GM18511 (cell line): ENCODE data around the gene PALD1.
"Not testable (repeated sequence)": the region's sequence is repeated elsewhere in the genome, so short reads cannot be mapped to it uniquely, and the experiment has no call there.

ENCODE experiments used
- ATAC-seq: cut with Tn5 transposase; IDR thresholded peaks from one replicate; pipeline ENCODE4 v1.9.1; 2021; ENCODE audit warnings: mild to moderate bottlenecking, moderate library complexity; ENCODE audit not compliant: unreplicated experiment

The PALD1 gene

DNA sequence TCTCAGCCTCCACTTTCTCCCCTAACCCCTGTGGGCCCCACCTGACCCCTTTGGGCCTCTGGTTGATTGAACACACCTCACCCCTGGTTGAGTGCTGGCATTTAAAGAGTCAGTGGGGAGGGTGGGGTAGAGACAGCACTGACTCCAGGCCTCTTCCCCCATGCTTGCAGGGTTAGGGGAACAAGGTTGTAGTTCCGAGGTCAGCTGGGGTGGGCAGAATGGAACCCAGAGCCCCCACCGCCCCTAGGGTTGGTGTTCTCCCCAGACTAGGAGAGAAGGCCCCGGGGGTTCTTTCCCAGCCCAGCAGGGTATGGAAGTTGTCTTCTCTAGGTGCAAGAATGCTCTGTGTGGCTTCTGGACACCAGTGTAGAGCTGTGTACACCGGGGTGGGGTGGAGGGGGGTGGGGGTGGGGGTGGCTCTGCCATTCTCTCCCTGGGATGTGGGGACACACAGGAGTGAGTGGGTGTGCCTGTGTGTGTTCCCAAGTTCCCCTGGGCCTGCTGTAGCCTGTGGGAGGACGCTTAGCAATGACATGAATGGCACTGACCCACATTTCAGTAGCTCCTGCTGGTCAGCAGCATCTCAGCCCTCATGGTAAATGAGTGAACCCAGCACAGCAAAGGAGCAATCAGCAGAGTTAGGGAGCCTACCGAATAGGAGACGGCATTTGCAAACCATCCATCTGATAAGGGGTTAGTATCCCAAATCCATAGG is 90.4 kb downstream of the PALD1 start:
- no peak for ATAC-seq

DNA sequence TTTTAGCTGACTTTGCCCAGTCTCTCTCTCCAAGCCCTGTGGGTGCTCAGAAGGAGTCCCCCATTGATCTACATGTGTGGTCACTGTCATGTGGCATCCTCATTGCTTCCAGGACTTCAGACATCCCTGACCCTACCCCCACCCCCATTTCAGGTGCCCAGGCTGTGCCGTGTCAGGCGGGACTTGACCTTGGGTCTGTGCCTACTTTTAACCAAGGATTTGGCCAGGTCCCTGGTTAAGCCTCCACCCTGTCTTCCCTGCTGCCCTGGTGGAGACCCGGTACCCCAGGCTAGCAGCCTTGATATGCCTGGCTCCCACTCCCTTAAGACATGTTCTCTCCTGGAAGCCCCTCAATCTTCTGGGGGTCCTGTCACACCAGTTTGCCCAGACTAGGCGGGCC is 92.7 kb downstream of the PALD1 start:
- no peak for ATAC-seq

DNA sequence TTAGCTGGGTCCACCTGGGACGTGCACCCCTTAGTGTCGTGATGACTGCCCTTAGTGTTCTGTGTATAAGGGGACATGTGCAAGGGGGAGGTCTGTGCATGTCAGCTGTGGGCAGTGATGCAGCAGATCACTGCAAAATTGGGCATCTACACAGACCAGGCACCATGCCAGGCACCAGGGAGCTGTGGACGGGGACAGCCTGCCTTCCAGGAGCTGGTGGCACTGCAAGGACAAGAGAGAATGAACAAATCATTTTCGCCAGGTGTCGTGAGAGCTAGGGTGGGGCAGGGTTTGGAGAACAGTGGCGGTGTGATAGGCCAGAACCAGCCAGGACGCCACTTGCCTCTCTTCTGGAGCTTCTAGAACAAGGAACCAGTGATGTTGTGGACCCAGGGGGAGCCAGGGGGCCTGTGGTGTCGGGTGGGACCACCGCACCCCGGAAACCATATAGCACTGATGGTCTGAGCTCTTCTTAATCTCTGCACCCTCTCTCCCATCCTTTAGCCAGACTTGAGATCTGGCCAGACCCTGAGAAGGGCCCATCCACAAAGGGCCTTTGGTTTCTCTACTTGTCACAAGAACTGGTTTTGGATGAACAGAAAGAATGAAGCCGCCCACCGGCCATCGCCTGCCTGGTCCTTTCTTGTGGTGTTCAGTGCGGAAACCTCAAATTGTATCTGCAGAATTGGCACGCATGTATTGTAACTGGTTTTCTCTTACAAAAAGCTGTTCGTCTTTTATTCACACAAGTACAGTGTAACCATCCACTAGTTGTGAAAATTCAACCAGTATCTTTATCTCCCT is 93.3 kb downstream of the PALD1 start:
- ATAC-seq, result no peak

- no peak for ATAC-seq
These were observed 95.3 kb downstream of the PALD1 start for GRCh38 chr10:70573599-70574506.

DNA sequence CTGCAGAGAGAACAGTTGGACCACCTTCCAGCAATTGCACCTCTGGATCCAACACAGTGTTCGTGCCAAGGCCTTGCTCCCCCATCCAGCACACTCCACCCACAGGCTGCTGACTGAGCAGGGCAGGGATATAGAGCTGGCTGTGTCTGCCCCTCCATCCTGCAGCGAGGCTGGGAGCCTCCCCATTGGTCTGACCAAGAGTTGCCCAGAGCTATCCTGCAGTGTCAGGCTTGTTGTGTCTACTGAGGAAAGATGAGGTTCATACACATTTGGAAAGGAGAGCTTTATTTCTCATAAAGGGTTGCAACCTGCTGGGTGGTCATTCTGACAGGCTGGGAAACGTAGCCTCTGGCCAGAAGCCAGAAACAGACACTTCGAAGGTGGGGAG is 96.9 kb downstream of the PALD1 start:
- ATAC-seq, result no peak

DNA sequence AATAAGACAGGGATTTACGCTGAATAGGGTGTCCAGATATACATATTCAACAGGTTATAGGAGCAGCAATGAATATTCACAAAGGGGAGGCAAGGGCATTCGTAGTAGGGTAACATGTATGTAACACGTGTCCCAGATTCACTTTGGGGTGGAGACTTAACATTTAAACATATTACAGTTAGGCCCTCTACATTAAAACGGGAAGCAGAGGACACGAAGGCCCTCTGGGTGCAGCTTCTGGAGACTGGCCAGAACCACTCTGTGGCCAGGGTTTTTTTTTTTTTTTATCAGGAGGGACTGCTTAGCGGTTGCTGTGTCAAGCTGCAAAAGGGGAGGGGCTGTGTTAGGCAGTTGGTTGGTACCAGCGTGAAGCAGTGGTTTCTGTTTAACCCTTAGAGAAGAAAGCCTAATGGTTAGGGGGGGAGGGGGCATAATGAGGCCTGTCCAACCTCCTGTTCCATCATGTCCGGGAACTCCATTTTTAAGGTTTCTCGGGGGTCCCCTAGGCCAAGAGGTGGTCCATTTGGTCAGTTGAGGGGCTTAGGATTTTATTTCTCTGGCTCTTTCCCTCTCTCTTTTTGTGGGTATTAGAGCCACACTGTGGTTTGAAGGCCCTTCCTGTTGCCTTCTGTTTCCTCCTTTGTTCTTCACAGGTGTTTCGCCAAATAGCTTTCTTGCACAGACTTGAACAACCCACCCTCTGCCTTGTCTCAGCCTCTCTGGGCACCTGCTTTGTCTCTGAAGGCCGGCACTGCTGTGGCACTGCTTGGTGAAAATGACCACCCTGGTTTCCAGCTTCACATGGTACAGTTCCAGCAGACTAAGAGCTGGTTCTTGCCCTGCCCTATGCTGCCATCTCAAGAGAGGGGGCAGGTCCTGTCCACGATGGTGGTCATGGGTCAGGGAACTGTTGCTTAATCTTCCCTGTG is 97.6 kb downstream of the PALD1 start:
- peak; percentile 58 for ATAC-seq

- ATAC-seq, result no peak
These were observed 98.4 kb downstream of the PALD1 start for GRCh38 chr10:70576803-70577517.

- peak; percentile 66 for ATAC-seq
These were observed 99.9 kb downstream of the PALD1 start for GRCh38 chr10:70578371-70578947.

- ATAC-seq, result no peak
These were observed 100.9 kb downstream of the PALD1 start for GRCh38 chr10:70579234-70580002.

- not testable (repeated sequence) for ATAC-seq
These were observed 102.6 kb downstream of the PALD1 start for GRCh38 chr10:70581176-70581575.

- no peak for ATAC-seq
These were observed 104.5 kb downstream of the PALD1 start for GRCh38 chr10:70582793-70583668.

DNA sequence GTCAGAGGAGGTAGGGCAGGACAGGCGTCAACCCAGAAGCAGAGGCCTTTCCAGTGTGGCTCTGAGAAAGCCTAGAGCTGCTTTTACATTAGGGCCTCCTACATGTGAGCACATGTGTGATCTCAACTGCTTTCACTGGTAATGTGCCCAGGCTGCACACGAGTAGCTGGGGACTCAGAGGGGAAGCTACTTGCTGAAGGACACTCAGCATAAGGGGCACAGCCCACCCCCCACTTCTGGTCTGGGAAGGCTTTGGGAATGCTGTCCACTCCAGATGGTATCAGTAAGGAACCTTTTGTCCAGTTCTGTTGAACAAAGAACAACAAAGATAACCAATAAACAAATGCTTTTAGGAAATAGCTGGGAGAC is 105.1 kb downstream of the PALD1 start:
- no peak for ATAC-seq

- ATAC-seq, result no peak
These were observed 105.8 kb downstream of the PALD1 start for GRCh38 chr10:70584366-70584765.

DNA sequence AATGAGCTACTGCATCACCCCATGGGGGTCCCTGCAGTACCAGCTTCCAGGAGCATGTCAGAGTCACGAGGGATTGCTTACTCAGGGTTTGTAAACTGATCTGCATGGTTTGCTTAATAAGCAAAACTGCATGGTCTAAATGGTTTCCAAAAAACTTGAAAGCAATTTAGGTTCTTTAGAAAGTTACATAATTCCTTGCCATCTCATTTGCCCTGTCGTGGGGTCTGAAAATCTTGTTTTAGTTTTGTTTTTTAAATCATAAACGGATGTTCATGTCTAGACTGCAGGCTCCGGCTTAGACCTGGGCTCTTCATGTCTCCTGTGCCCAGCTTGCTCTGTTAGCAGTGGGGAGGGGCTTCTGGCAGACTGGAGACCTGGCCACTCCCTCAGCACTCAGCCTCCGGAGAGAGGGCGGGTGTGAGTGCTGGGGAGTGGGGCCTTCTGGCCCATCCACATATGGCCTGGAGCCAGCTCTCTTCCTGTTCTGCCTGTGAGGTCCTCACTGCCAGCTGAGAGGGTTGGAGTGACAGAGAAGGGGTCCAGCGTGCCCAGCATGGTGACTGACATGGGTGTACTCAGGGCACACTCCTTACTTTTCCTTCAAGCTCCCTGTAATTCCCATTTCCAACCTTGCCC is 106.5 kb downstream of the PALD1 start:
- ATAC-seq, result no peak

DNA sequence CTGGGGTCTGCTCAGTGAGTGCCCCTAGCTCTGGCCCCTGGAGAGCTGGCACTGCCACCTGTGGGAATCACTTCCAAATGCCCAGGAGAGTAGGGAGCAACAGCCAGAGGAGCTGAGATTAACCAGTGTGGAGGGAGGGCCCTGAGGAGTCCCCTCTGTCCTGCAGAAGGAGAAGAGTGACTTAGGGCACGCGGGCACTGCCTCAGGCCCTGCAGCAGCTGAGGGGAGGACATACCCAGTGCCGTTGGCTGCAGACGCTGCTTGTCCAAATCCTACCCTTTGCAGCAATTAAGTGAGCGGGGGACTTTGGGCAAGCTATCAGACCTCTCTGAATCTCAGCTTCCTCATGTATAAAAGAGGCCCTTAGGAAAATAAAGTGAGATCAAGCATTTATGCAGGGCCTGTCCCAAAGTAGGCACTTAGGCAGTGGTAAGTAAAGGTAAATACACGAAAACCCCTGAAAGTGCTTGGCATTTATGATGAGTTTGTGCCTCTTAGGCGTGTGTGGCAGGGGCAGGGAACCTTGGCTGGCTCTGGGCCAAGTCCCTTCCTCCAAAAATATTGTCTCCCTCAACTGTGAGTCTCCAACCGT is 107.1 kb downstream of the PALD1 start:
- ATAC-seq, result no peak

GRCh38 chr10:70586348-70586930 is 107.9 kb downstream of the PALD1 start:
- no peak for ATAC-seq
